Urinary bladder (tissue), 4 donors: ENCODE results near the gene CCNO. TPM values are rescaled to one million over a fixed set of nuclear protein-coding genes. Genes with fewer than 3 reads are reported as not detected.

ENCODE experiments used
- DNase-seq: peaks from one replicate; pipeline ENCODE4 v3.0.0-alpha.2; 2015; ENCODE audit errors: extremely low spot score
- H3K27ac ChIP-seq: one replicate; pipeline ENCODE4 v1.5.1; 2013; ENCODE audit warnings: low read depth, mild to moderate bottlenecking, moderate library complexity
- H3K36me3 ChIP-seq: one replicate; pipeline ENCODE4 v1.6.1; 2013; ENCODE audit warnings: mild to moderate bottlenecking, moderate library complexity; ENCODE audit not compliant: insufficient read depth
- H3K4me1 ChIP-seq: one replicate; pipeline ENCODE4 v1.6.1; 2013; ENCODE audit warnings: mild to moderate bottlenecking, moderate library complexity; ENCODE audit not compliant: insufficient read depth
- H3K4me3 ChIP-seq: one replicate; pipeline ENCODE4 v1.5.1; 2013; ENCODE audit warnings: low read depth, low read length
- WGBS: extraction: QIAGEN DNeasy Blood & Tissue Kit; methylation state at CpG from one replicate; pipeline ENCODE4 v1.1.7; 2013; 5-methylcytosine and 5-hydroxymethylcytosine counted together
- polyA plus RNA-seq: library from polyadenylated mRNA; stranded (reverse); fragments of 200-250 nt; gene quantifications from one replicate; pipeline ENCODE4 v1.2.3, GENCODE V29; 2013
- total RNA-seq: library from RNA; depleted of rRNA; stranded (reverse); fragments of >200 nt; gene quantifications from one replicate; pipeline ENCODE4 v1.2.3, GENCODE V29; 2014
- donor health status: healthy with polysubstance abuse.
- donor health status: healthy.

Gene CCNO
- total and polyA plus RNA-seq, 2 donors, result 1.6 to 2.8 TPM

- H3K4me3 ChIP-seq, result no peak overlapping the region
- no peak for DNase-seq
- whole genome bisulfite sequencing, result 75% methylated on average over 2 of the region's 2 CpGs
- no peaks in the 10 kb centered on the region for H3K36me3 ChIP-seq
- H3K4me1 ChIP-seq, result no peaks in the 10 kb centered on the region
- H3K27ac ChIP-seq, result no peak overlapping the region
Measured at GRCh38 chr5:55205001-55205400, 28.4 kb downstream of the CCNO start.

- DNase-seq, result no peak
- Histone ChIP-seq H3K27ac (no peak overlapping the region), H3K36me3 (no peaks in the 10 kb centered on the region), H3K4me1 (no peaks in the 10 kb centered on the region), H3K4me3 (no peak overlapping the region)
- WGBS, result 81% methylated on average over 2 of the region's 2 CpGs
Measured at GRCh38 chr5:55191165-55191564, 42.2 kb downstream of the CCNO start.

GRCh38 chr5:55188656-55189540 is 44.5 kb downstream of the CCNO start:
- H3K4me1 ChIP-seq, result no peaks in the 10 kb centered on the region
- no peak overlapping the region for H3K4me3 ChIP-seq
- WGBS, result 55% methylated on average over 6 of the region's 6 CpGs
- no peaks in the 10 kb centered on the region for H3K36me3 ChIP-seq
- H3K27ac ChIP-seq, result no peak overlapping the region
- no peak for DNase-seq

- no peaks in the 10 kb centered on the region for H3K36me3 ChIP-seq
- DNase-seq, result no peak
- WGBS, result 50% methylated on average over 4 of the region's 4 CpGs
- H3K4me1 ChIP-seq, result no peaks in the 10 kb centered on the region
- no peak overlapping the region for H3K4me3 ChIP-seq
- H3K27ac ChIP-seq, result no peak overlapping the region
Measured at GRCh38 chr5:55187370-55187769, 46.0 kb downstream of the CCNO start.

Other genes starting within 250 kb of the CCNO start
- 1.8 TPM for gene ESM1, start 248.0 kb downstream of the CCNO start, total RNA-seq
- 0.19 TPM for gene ESM1, start 248.0 kb downstream of the CCNO start, polyA plus RNA-seq
- gene GZMK, start 209.4 kb downstream of the CCNO start, total RNA-seq, result 0.16 TPM
- 0.75 TPM for gene GZMK, start 209.4 kb downstream of the CCNO start, polyA plus RNA-seq
- gene GZMA, start 131.0 kb downstream of the CCNO start, total RNA-seq, result 1.4 TPM
- gene GZMA, start 131.0 kb downstream of the CCNO start, polyA plus RNA-seq, result 1.7 TPM
- gene GPX8, start 73.4 kb downstream of the CCNO start, total RNA-seq, result 120 TPM
- gene GPX8, start 73.4 kb downstream of the CCNO start, polyA plus RNA-seq, result 20.5 TPM
- gene CDC20B, start 60.4 kb downstream of the CCNO start, total RNA-seq, result not detected
- not detected for gene CDC20B, start 60.4 kb downstream of the CCNO start, polyA plus RNA-seq
- gene MCIDAS, start 6.3 kb downstream of the CCNO start, total RNA-seq, result 0.32 TPM
- 0.23 TPM for gene MCIDAS, start 6.3 kb downstream of the CCNO start, polyA plus RNA-seq
- 44.4 TPM for gene DHX29, start 74.1 kb upstream of the CCNO start, total RNA-seq
- 17.1 TPM for gene DHX29, start 74.1 kb upstream of the CCNO start, polyA plus RNA-seq
- 153 TPM for gene MTREX, start 74.4 kb upstream of the CCNO start, total RNA-seq
- gene MTREX, start 74.4 kb upstream of the CCNO start, polyA plus RNA-seq, result 27.5 TPM